Aortic smooth muscle cell (primary cell): ENCODE measurements around the gene SAP130. TPM values are rescaled to one million over a fixed set of nuclear protein-coding genes. Genes with fewer than 3 reads are reported as not detected.

ENCODE experiments used
- total RNA-seq: library from RNA; depleted of rRNA; stranded (reverse); fragments of >200 nt; gene quantifications from 2 replicates; pipeline ENCODE4 v1.2.3, GENCODE V29; 2014

The SAP130 gene
- total RNA-seq, result 3.3 and 4.0 TPM in 2 replicates

GRCh38 chr2:128027801-128028667 is at the start of gene SAP130:
Gene SAP130 (minus strand): TSS chr2:128028059. CDS start chr2:128026292, 1,767 bp downstream.

Other genes with a start within 250 kb of the SAP130 start
- gene WDR33, start 216.9 kb downstream of the SAP130 start, total RNA-seq, result 22.3 and 27.9 TPM in 2 replicates
- 16.8 and 22.5 TPM in 2 replicates for gene POLR2D, start 169.9 kb downstream of the SAP130 start, total RNA-seq
- 11.3 and 13.6 TPM in 2 replicates for gene AMMECR1L, start 142.1 kb downstream of the SAP130 start, total RNA-seq
- gene UGGT1, start 63.1 kb upstream of the SAP130 start, total RNA-seq, result 79.3 and 92.5 TPM in 2 replicates